Embryonic facial prominence (tissue), 1 donor: ENCODE data around the gene C22orf23.

ENCODE experiments used
- DNase-seq: peaks from one replicate; pipeline ENCODE4 v3.0.0-alpha.2; 2016; ENCODE audit errors: extremely low spot score

C22orf23 gene

DNA sequence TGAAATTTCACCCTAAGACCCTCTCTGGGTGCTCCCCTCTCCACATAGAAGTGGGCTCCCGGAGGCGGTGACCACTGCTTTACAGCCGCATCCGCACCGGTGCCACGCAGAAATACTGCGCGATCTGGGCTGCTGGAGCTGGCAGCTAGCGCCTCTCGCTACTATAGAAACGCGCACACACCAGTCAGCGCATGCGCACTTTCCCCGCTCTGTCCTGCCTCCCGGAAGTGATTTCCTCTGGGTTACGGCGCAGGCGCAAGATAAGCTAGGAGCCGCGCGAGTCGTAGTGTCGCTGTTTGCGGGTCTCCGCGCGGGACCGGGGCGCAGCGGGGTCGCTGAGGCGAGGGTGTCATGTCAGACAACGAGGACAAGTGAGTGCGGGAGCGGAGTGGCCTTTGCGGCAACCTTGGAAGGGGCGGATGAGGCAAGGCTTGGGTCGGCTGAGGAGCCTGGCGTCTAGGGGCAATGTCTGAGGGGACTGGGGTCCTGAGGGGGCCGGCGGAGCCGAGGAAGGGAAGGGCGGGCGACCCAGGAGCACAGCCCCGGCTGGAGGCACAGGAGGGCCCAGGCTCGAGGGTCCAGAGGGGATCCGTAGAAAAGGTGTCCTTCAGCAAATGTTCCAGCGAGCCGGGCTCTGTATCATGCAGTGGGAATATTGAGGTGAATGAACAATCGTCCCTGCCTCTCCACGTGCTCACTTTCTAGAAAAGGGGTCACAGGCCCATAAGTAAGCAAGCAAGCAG is at the start of gene C22orf23, which contains the start of gene POLR2F:
Gene C22orf23, minus strand, starts transcription at position 165 of the 743 bp plus-strand sequence. CDS start 452 bp downstream, outside the sequence.
Gene POLR2F, plus strand, starts transcription at position 263 of the 743 bp plus-strand sequence. Its CDS starts 89 bp downstream, at position 352.
- peak; percentile 90 for DNase-seq

DNA sequence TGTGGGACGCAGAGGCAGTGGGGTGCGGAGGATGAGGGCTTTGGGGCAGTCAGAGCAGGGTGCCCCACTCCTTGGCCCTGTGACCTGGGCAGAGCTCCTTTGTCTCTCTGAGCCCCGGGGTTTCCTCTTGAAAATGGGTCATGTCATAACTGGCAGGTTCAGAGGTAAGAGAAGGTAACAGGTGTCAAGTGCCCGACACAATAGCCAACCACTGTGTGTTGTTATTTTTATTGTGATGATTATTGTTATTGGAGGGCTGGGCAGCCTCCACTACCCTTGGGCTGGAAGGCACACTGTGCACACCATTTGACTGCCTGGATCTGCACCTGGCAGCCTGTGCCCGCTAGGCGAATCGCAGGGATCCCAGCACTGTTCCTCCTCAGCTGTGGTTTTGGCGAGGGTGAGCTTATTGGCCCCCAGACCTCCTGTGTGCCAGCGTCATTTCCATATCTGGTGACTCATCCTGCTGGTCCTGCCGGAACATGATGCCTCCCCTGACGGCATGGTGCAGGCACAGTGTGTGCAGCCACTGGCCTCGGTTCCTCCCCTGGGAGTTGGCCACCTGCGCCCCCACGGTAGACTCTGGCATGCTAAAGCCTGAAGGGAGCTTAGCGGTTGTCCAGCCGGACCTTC is 46.4 kb upstream of the C22orf23 start:
- no peak for DNase-seq

DNA sequence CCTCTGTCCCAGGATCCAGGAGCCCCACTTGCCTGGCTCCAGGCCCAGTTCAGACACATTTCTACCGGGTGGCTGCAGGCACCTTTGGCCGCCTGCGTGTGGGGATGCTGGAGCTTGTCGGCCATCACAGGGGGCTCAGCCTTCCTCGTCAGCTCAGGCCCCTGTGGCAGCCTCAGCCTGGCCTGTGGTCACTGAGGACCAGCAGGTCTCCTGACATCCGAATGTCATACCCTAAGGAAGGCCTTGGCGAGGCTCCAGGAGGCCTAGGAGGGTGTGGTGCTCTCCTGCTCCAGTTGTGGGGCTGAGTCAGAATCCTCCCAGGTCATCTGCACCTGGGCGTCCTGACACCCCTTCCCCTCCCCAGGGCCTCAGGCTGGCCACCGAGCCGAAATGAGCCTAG is 45.8 kb upstream of the C22orf23 start:
- no peak for DNase-seq

DNA sequence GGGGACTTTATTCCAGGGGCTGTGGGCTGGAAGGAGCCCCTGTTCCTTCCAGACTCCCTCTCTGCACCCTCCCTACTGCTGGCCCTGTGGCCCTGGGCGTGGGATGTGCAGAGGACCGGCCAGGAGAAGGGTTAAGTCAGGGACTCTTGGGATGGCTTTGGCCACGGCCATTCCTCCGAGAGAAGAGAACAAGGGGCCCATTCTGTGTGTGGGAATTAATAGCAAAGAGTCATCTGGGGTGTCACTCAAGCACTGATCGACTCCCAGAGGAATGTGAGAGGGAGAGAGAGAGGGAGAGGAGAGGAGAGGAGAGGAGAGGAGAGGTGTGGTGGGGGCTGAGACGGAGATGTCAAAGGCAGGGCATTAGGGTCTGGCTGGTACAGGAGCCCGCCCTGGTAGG is 45.1 kb upstream of the C22orf23 start:
- no peak for DNase-seq

DNA sequence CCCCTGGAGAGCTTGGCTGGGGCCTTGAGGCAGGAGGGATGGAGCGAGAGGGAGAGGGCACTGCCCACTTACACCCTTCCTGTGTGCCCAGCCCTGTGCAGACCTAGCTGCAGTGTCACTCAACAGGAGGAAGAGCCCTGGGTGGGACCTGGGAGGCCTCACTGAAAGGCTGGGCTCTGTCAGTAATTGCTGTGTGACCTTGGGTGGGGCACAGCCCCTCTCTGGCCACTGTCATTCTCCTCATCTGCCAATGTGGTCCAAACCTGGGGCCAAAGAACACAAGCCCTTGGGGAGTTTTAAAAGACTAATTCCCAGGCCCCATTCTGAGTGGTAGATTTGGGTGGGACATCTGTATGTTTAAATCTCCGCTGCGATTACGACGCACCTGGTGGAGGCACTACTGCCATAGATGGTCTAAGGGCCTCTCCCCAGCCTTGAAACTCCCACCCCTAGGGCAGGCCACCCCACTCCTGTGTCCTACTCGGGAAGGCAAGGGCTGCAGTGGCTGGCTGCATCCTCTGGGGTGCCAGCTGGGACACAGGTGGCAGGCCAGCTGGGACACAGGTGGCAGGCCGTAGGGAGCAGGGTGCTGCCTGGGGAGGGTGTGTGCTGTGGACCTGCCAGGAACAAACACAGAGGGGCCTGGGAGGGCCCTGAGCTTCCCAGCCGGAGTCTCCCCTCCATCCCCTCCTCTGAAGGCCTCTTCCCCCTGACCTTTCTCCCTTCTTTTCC is 43.3 kb upstream of the C22orf23 start:
- DNase-seq = no peak

DNA sequence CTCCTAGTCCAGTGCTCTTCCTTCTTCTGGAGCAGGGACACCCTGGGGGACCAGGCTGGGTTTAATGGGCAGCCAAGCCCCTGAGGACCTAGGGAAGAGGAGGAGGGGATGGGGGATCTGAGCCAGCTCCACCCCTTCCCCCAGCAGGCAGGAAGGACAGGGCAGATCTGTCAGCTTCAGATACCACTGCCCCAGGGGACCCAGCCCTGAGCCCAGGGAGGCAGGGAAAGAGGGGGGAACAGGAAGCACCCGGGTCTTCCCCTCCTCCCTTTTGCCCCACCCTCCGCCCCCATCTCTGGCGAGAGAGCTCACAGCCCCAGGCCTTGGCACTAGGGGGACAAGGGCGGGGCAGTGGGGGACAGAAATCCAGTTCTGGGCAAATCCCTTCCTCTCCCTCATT is 42.7 kb upstream of the C22orf23 start:
- no peak for DNase-seq

DNA sequence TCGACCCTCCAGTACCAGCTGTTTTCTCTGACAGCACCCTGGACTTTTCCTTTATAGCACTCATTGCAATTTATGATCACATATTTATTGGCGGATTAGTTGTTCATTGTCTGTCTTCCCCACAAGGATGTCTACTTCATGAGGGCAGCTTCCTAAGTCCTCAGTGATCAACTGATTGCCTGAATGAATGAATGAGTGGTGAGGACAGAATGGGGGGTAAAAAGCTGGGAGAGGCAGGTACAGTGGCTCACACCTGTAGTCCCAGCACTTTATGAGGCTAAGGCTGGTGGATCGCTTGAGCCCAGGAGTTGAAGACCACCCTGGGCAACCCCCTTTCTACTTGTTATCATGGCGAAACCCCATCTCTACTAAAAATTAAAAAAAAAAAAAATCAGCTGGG is 42.1 kb upstream of the C22orf23 start:
- no peak for DNase-seq

DNA sequence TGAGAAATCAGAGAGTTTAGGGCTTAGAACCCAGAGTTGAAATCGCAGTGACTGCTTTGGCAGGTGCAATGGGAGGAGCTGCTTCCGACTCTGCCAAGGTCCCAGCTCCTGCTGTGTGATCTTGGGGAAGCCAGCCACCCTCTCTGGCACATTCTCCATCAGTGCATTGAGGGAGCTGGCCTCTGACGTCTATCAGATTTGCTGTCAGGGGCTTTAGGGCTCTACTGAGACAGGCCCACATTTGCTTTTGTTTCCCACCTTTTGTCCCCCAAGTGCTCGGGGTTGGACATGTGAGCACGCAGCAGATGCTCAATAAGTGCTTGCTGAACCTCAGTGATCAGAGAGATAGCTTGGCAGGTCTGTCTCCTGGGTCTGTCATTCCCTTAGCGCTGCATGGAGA is 41.6 kb upstream of the C22orf23 start:
- DNase-seq = no peak

DNA sequence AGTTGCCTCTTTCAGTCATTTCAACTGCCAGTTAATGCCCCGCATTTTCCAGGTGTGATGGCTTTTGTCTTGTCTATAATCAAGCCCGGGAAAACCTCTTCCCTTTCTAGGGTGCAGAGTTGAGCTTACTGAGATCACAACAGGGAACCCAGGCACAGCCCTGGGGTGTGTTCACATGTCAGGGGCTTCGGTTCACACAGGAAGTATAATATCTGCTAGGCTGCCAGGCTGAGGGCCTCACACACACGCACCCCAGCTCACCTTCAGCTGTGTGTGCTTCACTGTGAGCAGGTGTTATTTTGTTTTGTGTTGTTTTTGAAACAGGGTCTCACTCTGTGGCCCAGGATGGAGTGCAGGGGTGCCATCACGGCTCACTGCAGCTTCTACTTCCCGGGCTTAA is 40.6 kb upstream of the C22orf23 start:
- DNase-seq = no peak

DNA sequence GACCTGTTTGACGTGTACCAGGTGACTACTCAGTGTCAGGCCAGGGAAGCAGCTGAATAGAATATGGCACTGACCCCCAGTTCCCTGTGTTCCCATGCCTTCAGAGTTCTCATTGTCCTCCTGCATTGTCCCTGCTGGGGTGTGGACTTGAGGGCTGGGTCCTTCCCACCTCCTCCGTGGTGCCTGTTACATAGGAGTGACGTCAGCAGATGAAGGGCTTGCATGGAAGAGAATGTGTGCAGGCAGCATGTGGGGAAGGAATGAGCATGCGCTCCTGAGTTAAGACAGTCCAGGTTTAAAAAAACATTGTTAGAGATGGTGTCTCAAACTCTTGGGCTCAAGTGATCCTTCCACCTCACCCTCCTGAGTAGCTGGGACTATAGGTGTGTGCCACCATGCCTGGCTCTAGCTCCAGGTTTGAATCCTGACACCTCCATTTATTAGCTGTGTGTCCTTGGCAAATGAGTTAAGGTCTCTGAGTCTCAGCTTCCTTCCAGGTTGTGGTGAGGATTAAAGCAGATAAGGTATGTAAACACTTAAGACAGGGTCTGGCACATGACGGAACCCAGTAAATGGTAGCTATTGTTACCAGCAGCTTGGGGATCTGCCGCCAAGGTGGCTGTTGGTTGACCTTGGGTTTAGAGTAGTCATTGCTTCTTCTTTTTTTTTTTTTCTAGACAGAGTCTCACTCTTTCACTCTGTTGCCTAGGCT is 38.5 kb upstream of the C22orf23 start:
- no peak for DNase-seq

DNA sequence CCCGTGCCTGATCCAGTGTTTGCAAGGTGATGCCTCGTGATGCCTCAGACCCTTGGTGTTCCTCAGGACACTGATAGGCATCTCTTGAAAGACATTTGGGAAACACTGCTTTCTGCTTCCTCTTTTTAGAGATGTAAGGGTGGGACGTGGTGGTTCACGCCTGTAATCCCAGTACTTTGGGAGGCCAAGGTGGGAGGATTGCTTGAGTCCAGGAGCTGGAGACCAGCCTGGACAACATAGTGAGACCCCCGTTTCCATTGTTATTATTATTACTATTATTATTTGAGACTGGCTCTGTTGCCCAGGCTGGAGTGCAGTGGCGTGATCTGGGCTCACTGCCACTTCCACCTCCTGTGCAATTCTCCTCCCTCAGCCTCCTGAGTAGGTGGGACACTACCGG is 37.5 kb upstream of the C22orf23 start:
- no peak for DNase-seq

DNA sequence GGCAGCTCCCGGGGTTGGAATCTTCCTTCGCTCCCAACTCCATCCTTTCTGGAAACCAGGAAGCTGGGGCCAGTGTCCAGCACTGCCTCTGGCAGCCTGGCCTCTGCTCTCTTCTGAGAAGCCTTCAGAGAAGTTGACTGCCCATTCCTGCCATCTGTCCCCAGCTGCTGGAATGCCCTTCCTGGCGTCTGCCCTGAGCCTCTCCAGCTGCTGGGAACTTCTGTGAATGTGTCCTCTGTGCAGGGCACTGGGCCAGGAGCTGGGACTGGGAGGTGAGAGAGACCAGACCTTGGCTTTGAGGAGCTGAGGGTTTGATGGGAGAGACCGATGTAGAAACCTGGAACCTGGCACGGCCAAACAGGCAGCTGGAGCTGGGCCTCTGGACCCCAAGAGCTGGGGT is 36.9 kb upstream of the C22orf23 start:
- DNase-seq = no peak

DNA sequence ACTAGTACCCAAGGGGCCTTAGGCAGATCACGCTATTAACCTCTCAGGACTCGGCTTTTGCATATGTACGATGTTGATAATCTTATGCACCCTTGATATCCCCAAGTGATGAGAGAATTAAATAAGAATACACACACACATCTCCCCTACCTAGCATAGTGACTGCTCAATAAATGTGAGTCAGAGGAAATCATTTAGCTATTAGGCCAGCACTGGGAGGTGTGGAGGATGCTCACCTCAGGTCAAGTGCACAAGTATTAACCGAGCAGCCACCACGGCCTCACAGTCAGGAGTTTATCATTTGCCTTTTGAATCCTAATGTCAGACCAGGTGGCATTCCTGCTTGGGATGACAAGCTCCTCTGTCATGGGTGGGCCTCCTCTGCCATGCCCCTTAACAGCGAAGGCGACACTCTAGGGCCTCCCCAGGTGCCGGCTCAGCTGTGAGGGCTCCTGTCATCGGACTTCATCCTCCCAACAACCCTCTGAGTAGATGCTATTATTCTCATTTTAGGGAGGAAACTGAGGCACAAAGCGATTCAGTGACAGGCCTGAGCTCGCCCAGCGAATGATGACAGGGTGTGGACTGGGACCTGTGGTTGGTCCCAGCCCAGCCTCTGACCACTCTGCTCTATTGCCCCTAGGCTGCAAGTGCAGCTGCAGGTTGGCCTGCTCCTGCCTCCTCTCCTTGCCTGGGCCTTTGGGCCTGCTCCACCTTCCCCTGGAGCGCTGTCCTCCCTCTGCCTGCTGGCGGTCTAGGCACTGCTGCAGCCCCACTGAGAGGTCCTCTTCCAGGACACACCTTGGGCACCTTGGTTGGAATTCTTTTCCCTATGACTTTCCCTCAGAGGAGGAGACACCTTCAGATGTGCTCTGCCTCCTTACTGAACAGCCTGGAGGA is 36.0 kb upstream of the C22orf23 start:
- DNase-seq = no peak

DNA sequence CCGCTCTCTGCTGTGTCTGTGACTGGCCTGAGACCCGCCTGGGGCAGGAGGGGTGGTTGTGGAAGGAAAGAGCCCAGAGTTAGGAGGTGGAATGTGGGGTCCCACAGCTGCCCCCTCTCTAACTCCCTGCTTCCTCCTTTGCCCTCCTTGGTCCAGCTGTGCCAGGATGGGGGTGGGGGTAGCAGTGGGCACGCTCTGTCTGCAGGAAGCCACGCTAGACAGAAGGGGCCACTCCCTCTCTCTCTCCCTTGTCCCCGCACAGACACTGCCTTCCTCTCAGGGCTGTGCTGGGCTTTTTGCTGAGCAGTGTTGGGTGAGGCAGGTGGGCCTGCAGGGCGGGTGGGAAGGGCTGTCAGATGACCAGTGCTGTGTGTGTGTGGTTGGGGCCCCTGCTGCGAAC is 33.0 kb upstream of the C22orf23 start:
- no peak for DNase-seq

DNA sequence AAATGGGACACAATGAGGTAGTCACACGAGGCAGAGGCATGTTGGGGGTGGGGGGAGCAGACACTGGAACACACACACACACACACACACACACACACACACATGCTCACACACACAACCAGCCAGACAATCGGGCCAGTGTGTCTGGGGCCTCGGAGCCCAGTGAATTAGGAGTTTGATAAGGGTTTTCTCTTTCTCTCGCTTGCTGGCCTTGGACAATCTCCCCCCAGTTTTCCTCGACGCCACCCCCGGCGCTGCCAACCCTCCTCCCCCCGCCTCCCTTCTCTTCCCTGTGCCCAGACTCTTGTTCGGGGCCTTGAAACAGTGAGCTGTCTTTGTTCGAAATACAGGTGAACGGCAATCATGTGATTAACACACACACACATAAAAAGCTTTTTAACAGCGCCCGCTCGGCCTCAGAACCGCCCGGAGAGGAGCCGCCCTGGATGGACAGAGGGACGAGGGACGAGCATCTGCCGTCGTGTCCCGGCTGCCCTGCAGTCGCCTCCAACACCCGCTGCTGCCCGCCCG is 32.4 kb upstream of the C22orf23 start:
- no peak for DNase-seq

DNA sequence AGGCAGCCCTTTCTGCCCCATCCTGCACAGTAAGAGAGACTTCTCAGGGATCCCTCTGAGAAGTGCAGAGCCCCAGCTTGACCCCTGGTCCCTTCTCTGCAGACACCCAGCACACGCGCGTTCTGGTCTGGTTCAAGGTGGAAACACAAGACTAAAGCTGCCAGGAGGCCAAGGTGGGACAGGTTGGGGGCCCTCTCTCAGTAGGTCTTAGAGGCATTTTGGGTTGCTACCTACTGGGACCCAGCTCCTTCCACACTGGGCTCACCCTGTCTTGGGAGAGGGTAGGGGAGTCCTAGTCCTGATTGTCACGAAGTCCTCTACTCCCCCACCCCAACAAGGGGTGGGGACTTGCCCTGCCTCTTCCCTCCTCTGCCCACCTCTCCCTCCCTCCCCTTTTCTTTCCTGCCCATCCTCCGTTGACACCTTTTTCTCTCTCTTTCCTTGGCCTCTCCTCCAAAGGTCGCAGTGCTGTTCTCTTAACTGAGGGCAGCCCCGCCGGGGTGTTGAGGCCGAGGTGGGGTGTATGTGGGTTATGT is 31.7 kb upstream of the C22orf23 start:
- DNase-seq = no peak

DNA sequence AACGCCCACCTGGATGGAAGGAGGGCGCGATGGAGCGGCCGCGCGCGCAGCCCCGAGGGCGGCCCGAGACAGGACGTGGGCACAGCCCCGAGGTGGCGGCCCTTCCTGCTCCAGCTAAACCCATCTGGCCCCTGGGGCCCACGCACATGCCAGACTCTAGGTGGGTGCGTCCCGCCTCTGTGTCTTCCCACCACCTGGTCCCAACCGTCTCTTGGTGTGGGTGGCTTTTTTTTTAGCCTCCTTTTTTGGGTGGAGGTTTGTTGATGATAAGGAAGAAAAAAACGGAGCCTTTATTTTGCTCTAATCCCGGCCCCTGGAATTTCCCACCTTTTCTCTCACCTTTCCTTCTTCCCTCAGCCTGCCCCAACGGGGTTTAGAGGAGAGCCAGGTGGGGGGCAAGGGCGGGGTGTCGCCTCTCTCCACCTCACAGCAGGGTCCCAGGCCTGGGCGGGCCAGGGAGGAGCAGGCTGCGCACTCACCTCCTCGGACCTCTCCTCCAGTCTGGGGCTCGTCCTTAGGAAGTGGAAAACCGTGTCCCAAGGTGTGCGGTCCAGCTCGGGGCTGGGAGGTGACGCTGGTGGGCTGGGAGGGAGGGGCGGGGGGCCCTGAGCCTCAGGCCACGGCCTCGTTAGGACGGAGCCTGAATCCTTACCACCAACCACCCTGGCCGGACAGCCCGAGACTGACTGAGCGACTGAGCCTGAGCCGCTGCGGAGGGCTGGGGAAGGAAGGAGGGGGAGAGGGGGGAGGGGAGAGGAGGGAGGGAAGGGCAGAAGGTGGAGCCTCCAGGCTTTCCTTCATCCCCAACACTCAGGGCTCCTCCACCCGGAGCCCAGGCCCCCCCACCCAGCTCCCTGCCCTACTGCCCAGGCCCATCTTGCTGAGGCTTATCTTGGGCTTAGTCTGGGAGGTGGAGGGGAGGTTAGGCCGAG is 30.7 kb upstream of the C22orf23 start, which contains the start of gene SOX10:
Gene SOX10, minus strand, starts transcription at position 696 of the 932 bp plus-strand sequence. CDS start 771 bp downstream, outside the sequence.
- DNase-seq = no peak

DNA sequence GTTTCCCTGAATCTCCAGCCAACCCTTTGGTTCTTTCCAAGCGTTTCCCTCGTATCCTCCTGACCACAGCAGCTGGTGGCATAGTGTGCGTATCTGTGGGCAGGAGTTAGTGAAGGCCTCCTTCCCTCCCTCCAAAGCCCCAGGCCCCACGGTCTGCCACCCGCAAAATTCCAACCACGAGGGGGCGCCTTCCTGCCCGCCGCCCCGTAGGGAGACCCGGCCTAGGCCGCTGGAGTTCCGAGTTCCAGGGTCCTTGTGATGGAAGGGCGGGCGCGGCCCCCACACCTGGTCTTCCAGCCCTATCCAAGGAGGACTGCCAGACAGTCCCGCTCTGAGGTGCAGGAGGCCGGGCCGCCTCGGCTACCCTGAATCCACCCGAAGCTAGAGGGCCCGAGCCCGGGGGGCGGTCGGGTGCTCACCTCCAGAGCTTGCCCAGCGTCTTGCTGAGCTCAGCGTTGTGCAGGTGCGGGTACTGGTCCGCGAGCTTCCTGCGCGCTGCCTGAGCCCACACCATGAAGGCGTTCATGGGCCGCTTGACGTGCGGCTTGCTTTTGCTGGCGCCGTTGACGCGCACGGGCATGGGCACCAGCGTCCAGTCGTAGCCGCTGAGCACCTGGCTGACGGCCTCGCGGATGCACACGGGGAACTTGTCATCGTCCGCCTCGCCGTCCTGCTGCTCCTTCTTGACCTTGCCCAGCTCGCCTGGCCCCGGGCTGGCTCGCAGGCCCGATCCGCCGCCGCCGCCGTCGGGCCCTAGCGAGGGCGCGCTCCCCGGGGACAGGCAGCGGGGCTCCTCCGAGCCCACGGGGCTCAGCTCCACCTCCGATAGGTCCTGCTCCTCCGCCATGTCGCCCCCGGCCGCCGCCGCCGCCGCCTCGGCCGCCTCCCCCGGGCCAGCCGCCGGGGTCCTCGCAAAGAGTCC is 29.8 kb upstream of the C22orf23 start:
- no peak for DNase-seq
